Spleen (tissue), 11 donors: ENCODE results near the gene NR1I3. TPM values are rescaled to one million over a fixed set of nuclear protein-coding genes. Genes with fewer than 3 reads are reported as not detected.
A peak's percentile ranks its signal among the peaks of the same experiment; 100 is the strongest.

Source experiments
- DNase-seq: peaks from one replicate; pipeline ENCODE4 v3.0.0-alpha.2; 2020
- H3K27ac ChIP-seq, 8 donors: fragments of 200-600 bp; sonication (generic) in 7 of 8; 1 replicate in 4 of 8; 2 replicates in 4 of 8; pipeline versions ENCODE4 v1.5.0 to v1.8.0; 2016 to 2021; ENCODE audit warnings: inconsistent platforms in 4 of 8, mild to moderate bottlenecking in 4 of 8, moderate library complexity in 1 of 8
- H3K27me3 ChIP-seq, 7 donors: fragments of 200-600 bp; sonication (generic) in 6 of 7; replicated peaks in 1 of 7; 1 replicate in 4 of 7; 2 replicates in 3 of 7; pipeline versions ENCODE4 v1.5.0 to v1.8.0; 2016 to 2021; ENCODE audit warnings: inconsistent platforms in 3 of 7, mild to moderate bottlenecking in 1 of 7
- H3K36me3 ChIP-seq, 6 donors: fragments of 200-600 bp; sonication (generic) in 5 of 6; 1 replicate in 4 of 6; 2 replicates in 2 of 6; pipeline versions ENCODE4 v1.5.0 to v1.8.0; 2016 to 2021; ENCODE audit warnings: inconsistent platforms in 2 of 6
- H3K4me1 ChIP-seq, 6 donors: fragments of 200-600 bp; sonication (generic) in 5 of 6; 1 replicate in 3 of 6; 2 replicates in 3 of 6; pipeline versions ENCODE4 v1.5.0 to v1.8.0; 2016 to 2021; ENCODE audit warnings: inconsistent platforms in 3 of 6
- H3K4me3 ChIP-seq, 8 donors: fragments of 200-600 bp; sonication (generic) in 7 of 8; 1 replicate in 4 of 8; 2 replicates in 4 of 8; pipeline versions ENCODE4 v1.5.0 to v1.8.0; 2016 to 2021; ENCODE audit warnings: inconsistent platforms in 4 of 8, mild to moderate bottlenecking in 4 of 8, moderate library complexity in 2 of 8
- H3K9me3 ChIP-seq, 8 donors: fragments of 200-600 bp; sonication (generic) in 7 of 8; 1 replicate in 4 of 8; 2 replicates in 4 of 8; pipeline versions ENCODE4 v1.5.0 to v1.8.0; 2016 to 2021; ENCODE audit warnings: inconsistent platforms in 4 of 8
- POLR2A ChIP-seq, 3 donors: fragments of 450-650 bp; IDR thresholded peaks; one replicate each; pipeline ENCODE4 v1.5.1; 2017; ENCODE audit warnings: antibody characterized with exemption in 3 of 3, mild to moderate bottlenecking in 1 of 3
- POLR2AphosphoS5 ChIP-seq, 3 donors: sonication (generic); formaldehyde crosslinking; IDR thresholded peaks; one replicate each; pipeline ENCODE4 v1.5.1; 2017; ENCODE audit warnings: antibody characterized with exemption in 3 of 3
- WGBS, 5 donors: extraction: QIAGEN DNeasy Blood & Tissue Kit in 3 of 5; methylation state at CpG; one replicate each; pipeline versions ENCODE4 v1.1.5 to v1.1.7; 2013 to 2018; 5-methylcytosine and 5-hydroxymethylcytosine counted together
- intact Hi-C: fragments of 100-400 bp; cut with DNase I; formaldehyde crosslinking; loops from one replicate; pipeline ENCODE4 v1.15.0; 2023; ENCODE audit warnings: low total_unique reads
- polyA plus RNA-seq, 3 donors: library from polyadenylated mRNA; stranded (reverse); fragments of 200-250 nt; gene quantifications; one replicate each; pipeline ENCODE4 v1.2.1, GENCODE V29; 2013
- total RNA-seq, 7 donors: library from RNA; depleted of rRNA in 3 of 7; stranded (reverse); fragments of >200 nt in 3 of 7; fragmentation: NEBNext Ultra II Directional in 4 of 7; extraction: Animal tissue kit (Norgen Biotek cat#: 25700) in 4 of 7; gene quantifications; one replicate each; pipeline versions ENCODE4 v1.1.0 to v1.2.1, GENCODE V29; 2016 to 2021
- TF ChIP-seq, protein P1 (sequence below), 11 experiments: fragments of 200-600 bp in 7 of 11; fragments of 450-650 bp in 4 of 11; sonication (generic) in 4 of 11; IDR thresholded peaks in 8 of 11; conservative IDR thresholded peaks in 3 of 11; 1 replicate in 7 of 11; 2 replicates in 4 of 11; pipeline versions ENCODE4 v1.4.0 to v1.8.0; 2016 to 2021; ENCODE audit warnings: antibody characterized with exemption in 11 of 11, inconsistent platforms in 4 of 11, mild to moderate bottlenecking in 1 of 11
- donor health status: healthy with polysubstance abuse.
- donor health status: DM: no; HTN: no; CAD: no; lungs with moderate emphysema.
- donor health status: DM: no; HTN: no; CAD: no.
- donor health status: Bipolar disorder and iron deficiency.
- donor health status: healthy.
- donor health status: DM: no; HTN: no; CAD: no.
- donor health status: DM: yes; HTN: yes; CAD: no.

Gene NR1I3
- total and polyA plus RNA-seq, 10 donors, result 0.06 to 0.11 TPM; not detected in 8

- Histone ChIP-seq H3K4me3 (no peak overlapping the region), H3K9me3 (no peaks in the 10 kb centered on the region), H3K4me1 (peaks cover 45 to 94% (median 80%) of the 10 kb centered on the region in 6 donors), H3K27ac (peak overlapping the region; percentile 76 to 92 (median 91)), H3K36me3 (peaks cover 0 to 8% (median 0%) of the 10 kb centered on the region in 6 donors), H3K27me3 (no peaks in the 10 kb centered on the region)
- 54 to 67% (median 60%) methylated on average over 3 of the region's 3 CpGs for WGBS, 5 donors
- DNase-seq, result peak; percentile 77
- TF ChIP-seq POLR2A (IDR thresholded peaks at IDR 0.05) (no peak), POLR2AphosphoS5 (IDR thresholded peaks at IDR 0.05) (no peak)
- TF ChIP-seq, protein P1, sequence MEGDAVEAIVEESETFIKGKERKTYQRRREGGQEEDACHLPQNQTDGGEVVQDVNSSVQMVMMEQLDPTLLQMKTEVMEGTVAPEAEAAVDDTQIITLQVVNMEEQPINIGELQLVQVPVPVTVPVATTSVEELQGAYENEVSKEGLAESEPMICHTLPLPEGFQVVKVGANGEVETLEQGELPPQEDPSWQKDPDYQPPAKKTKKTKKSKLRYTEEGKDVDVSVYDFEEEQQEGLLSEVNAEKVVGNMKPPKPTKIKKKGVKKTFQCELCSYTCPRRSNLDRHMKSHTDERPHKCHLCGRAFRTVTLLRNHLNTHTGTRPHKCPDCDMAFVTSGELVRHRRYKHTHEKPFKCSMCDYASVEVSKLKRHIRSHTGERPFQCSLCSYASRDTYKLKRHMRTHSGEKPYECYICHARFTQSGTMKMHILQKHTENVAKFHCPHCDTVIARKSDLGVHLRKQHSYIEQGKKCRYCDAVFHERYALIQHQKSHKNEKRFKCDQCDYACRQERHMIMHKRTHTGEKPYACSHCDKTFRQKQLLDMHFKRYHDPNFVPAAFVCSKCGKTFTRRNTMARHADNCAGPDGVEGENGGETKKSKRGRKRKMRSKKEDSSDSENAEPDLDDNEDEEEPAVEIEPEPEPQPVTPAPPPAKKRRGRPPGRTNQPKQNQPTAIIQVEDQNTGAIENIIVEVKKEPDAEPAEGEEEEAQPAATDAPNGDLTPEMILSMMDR (IDR thresholded peaks at IDR 0.05 in 8 of 11, conservative IDR thresholded peaks at IDR 0.05 in 3 of 11), result no peak
- intact Hi-C loops, result no loop called here
Measured at GRCh38 chr1:161187311-161187710, 50.7 kb downstream of the NR1I3 start.

DNA sequence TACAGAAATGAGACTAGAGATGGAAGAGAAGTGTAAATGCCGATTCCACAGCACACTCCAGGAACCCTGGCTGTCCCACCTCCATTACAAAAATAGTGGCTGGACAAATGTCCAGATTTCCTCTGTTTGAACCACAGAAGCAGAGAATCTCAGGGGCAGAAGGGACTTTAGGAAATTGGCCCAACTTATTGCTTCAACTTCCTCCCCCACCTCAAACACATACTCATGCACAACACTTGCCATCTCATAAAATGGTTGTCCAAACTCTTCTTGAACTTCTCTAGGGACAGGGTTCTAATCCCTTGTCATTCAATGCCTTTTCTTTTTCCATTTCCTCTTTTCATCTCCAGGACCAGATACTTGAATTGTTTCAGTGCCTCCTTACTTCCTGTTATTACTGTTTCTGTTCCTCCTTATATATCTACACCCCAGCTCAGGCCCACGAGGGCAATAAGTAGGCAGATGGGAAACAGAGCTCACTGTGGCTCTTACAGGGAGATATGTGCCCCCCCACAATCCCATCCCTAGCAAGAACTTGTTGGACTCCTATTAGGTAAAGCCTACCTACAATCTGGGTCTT is 52.2 kb downstream of the NR1I3 start:
- no peaks in the 10 kb centered on the region for H3K9me3 ChIP-seq
- DNase-seq, result peak; percentile 72
- H3K4me3 ChIP-seq, result peak overlapping the region in 2 of 8 donors; percentile 25 to 56
- H3K36me3 ChIP-seq, result peaks cover 0 to under 1% (median 0%) of the 10 kb centered on the region in 6 donors
- H3K27ac ChIP-seq, result peak overlapping the region; percentile 76 to 92 (median 91)
- no peaks in the 10 kb centered on the region for H3K27me3 ChIP-seq
- H3K4me1 ChIP-seq, result peaks cover 50 to 94% (median 84%) of the 10 kb centered on the region in 6 donors
- 0 to 7% (median 1%) methylated on average over 2 of the region's 2 CpGs for WGBS, 5 donors
- TF ChIP-seq, protein P1 (IDR thresholded peaks at IDR 0.05 in 8 of 11, conservative IDR thresholded peaks at IDR 0.05 in 3 of 11), result peak in 1 of 11 experiments; percentile 4
- peak in 1 of 3 donors; percentile 18 for TF ChIP-seq POLR2A (IDR thresholded peaks at IDR 0.05)
- peak in 1 of 3 donors; percentile 41 for TF ChIP-seq POLR2AphosphoS5 (IDR thresholded peaks at IDR 0.05)
- intact Hi-C loops, result no loop called here

- peaks cover 50 to 94% (median 86%) of the 10 kb centered on the region in 6 donors for H3K4me1 ChIP-seq
- no peaks in the 10 kb centered on the region for H3K27me3 ChIP-seq
- intact Hi-C loops, result no loop called here
- no peaks in the 10 kb centered on the region for H3K36me3 ChIP-seq
- peak; percentile 88 for DNase-seq
- peak overlapping the region; percentile 76 to 92 (median 91) for H3K27ac ChIP-seq
- TF ChIP-seq, protein P1 (IDR thresholded peaks at IDR 0.05 in 8 of 11, conservative IDR thresholded peaks at IDR 0.05 in 3 of 11), result no peak
- TF ChIP-seq POLR2AphosphoS5 (IDR thresholded peaks at IDR 0.05), result peak in 2 of 3 donors; percentile 26 to 81
- WGBS, 5 donors, result 0 to 1% (median 0%) methylated on average over 3 of the region's 3 CpGs
- no peaks in the 10 kb centered on the region for H3K9me3 ChIP-seq
- peak overlapping the region in 3 of 8 donors; percentile 25 to 56 (median 26) for H3K4me3 ChIP-seq
Measured at GRCh38 chr1:161185282-161185682, 52.7 kb downstream of the NR1I3 start.

GRCh38 chr1:161182214-161182613 is 55.8 kb downstream of the NR1I3 start:
- DNase-seq, result peak; percentile 54
- peaks cover 52 to 92% (median 79%) of the 10 kb centered on the region in 6 donors for H3K4me1 ChIP-seq
- no peaks in the 10 kb centered on the region for H3K9me3 ChIP-seq
- H3K4me3 ChIP-seq, result no peak overlapping the region
- TF ChIP-seq POLR2AphosphoS5 (IDR thresholded peaks at IDR 0.05) (no peak), POLR2A (IDR thresholded peaks at IDR 0.05) (no peak)
- TF ChIP-seq, protein P1 (IDR thresholded peaks at IDR 0.05 in 8 of 11, conservative IDR thresholded peaks at IDR 0.05 in 3 of 11), result no peak
- no peaks in the 10 kb centered on the region for H3K36me3 ChIP-seq
- intact Hi-C loops, result no loop called here
- WGBS, 5 donors, result 73 to 91% (median 85%) methylated on average over 1 of the region's 1 CpG
- H3K27me3 ChIP-seq, result no peaks in the 10 kb centered on the region
- H3K27ac ChIP-seq, result peak overlapping the region; percentile 58 to 92 (median 91)
